Measurements from ENCODE around the gene SMIM36. TPM values are rescaled to one million over a fixed set of nuclear protein-coding genes. Genes with fewer than 3 reads are reported as not detected.

SMIM36 gene
- total and polyA plus RNA-seq, 2 of the 8 experiments (the other 6 are each of a cell fraction or from before 2014, with no cell fraction given), result not detected

DNA sequence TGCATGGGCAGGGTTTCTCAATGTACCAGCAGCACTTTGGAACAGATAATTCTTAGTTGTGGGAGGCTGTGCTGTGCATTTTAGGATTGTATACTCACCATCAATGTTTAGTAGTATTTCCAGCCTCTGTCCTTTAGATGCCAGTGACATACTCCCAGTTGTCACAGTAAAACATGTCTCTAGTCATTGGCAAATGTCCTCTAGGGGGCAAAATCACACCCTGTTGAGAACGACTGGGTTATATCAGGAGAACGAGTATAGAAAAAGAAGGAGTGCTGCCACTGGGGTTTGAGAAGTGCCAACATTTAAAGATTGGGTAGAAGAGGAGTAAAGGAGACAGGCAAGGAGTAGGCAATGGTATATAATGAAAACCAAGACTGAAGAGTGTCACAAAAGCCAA lies 37.9 kb upstream of the SMIM36 start:
- CTCF ChIA-PET (ENCODE audit: partially characterized antibody), result interaction anchor here (1.0 to 2.6 kb wide), 14 partner anchors 19 to 282 kb away, joined by 3 to 16 read pairs (median 5); no protein-coding TSS in a partner anchor
- Histone ChIP-seq H2AK5ac (ENCODE audit: low read depth, low read length) (no peak overlapping the region), H3K4me2 (ENCODE audit: insufficient read depth in 1 of 2, low read depth in 2 of 2, low read length in 2 of 2) (no peak overlapping the region)

More for the DNA sequence above, 37.9 kb upstream of the SMIM36 start:
- Histone ChIP-seq H3K14ac (ENCODE audit: insufficient read length) (no peak overlapping the region), H3K27ac (ENCODE audit: low read depth, low read length) (no peak overlapping the region), H3K23ac (ENCODE audit: insufficient read length) (no peak overlapping the region), H4K20me1 (replicated peaks in 1 of 2; ENCODE audit: control insufficient read depth in 1 of 2, insufficient read depth in 2 of 2, low read length in 2 of 2) (no peaks in the 10 kb centered on the region), H3K56ac (replicated peaks; ENCODE audit: insufficient read length, low read depth, low read length) (no peak overlapping the region), H2BK120ac (replicated peaks; ENCODE audit: low read depth, low read length) (no peak overlapping the region), H3K27me3 (replicated peaks in 1 of 4; ENCODE audit: control insufficient read depth in 3 of 4, extremely low read depth in 1 of 4, insufficient read depth in 3 of 4, low read length in 3 of 4) (no peaks in the 10 kb centered on the region), H2BK12ac (ENCODE audit: low read depth, low read length) (no peak overlapping the region), H2BK5ac (ENCODE audit: low read depth, low read length) (no peak overlapping the region), H3K79me1 (ENCODE audit: low read depth, low read length) (no peaks in the 10 kb centered on the region), H4K91ac (replicated peaks; ENCODE audit: insufficient read length, low read length) (no peak overlapping the region), H3K4me1 (replicated peaks in 1 of 4; ENCODE audit: control insufficient read depth in 3 of 4, insufficient read depth in 4 of 4, low read length in 3 of 4) (peaks cover 0 to 6% (median 2%) of the 10 kb centered on the region in 4 experiments; a peak in 2 of 7 replicates), H3K18ac (ENCODE audit: extremely low read depth, low read length) (no peak overlapping the region), H3K79me2 (ENCODE audit: control insufficient read depth in 1 of 2, insufficient read depth in 2 of 2, low read length in 2 of 2) (no peaks in the 10 kb centered on the region), H3K9ac (replicated peaks in 1 of 4; ENCODE audit: extremely low read depth in 1 of 4, low read depth in 3 of 4, low read length in 3 of 4) (no peak overlapping the region), H4K8ac (ENCODE audit: extremely low read depth, insufficient read depth, low read length) (no peak overlapping the region), H2BK20ac (ENCODE audit: low read length) (no peak overlapping the region), H3K4ac (replicated peaks; ENCODE audit: insufficient read length, low read depth, low read length) (no peak overlapping the region), H3K36me3 (ENCODE audit: control insufficient read depth in 2 of 4, insufficient read depth in 4 of 4, low read length in 3 of 4) (no peaks in the 10 kb centered on the region), H2AFZ (ENCODE audit: low read length) (no peak overlapping the region), H3K4me3 (ENCODE audit: extremely low read depth in 1 of 4, insufficient read depth in 2 of 4, low read depth in 3 of 4, low read length in 4 of 4) (no peak overlapping the region), H3K23me2 (ENCODE audit: low read depth, low read length) (no peaks in the 10 kb centered on the region; the same call in 1 of the 2 replicates), H3K9me3 (ENCODE audit: insufficient read depth in 2 of 2, low read depth in 1 of 2, low read length in 1 of 2) (no peaks in the 10 kb centered on the region), H4K5ac (ENCODE audit: insufficient read length, low read depth, low read length) (no peak overlapping the region), H2BK15ac (ENCODE audit: low read length) (no peak overlapping the region)
- TF ChIP-seq CHD2 (IDR thresholded peaks at IDR 0.05; ENCODE audit: low read length) (no peak), CTCF (IDR thresholded peaks at IDR 0.05; ENCODE audit: control extremely low read depth in 1 of 3, insufficient read depth in 1 of 3, low read depth in 1 of 3, low read length in 3 of 3) (peak in 2 of 3 experiments; percentile 67 to 76; a peak in 3 of 4 replicates), RAD21 (IDR thresholded peaks at IDR 0.05 in 1 of 2, conservative IDR thresholded peaks at IDR 0.05 in 1 of 2; ENCODE audit: low read depth in 2 of 2, low read length in 2 of 2) (peak; percentile 66 to 80)
- DNase-seq (ENCODE audit: low read depth in 1 of 2, low spot score in 2 of 2) (no peak), FAIRE-seq (peak; percentile 19)
- POLR2A ChIA-PET (ENCODE audit: partially characterized antibody), result no interaction called here
- 47% methylated on average over 2 of the region's 2 CpGs; no CpG with 5 or more reads in 1 of the 2 experiments for WGBS, 2 experiments (ENCODE audit: extremely low coverage in 1 of 2, insufficient coverage in 1 of 2, insufficient read length in 1 of 2, insufficient replicate concordance in 2 of 2, low coverage in 1 of 2, low lambda C conversion rate in 2 of 2, missing lambda C conversion rate in 1 of 2)

Data from H1 (cell line).